Mucosa of descending colon (tissue), 3 donors: Measurements from ENCODE around the gene ODF2. TPM values are rescaled to one million over a fixed set of nuclear protein-coding genes. Genes with fewer than 3 reads are reported as not detected.
"Not testable (repeated sequence)": the region's sequence is repeated elsewhere in the genome, so short reads cannot be mapped to it uniquely, and the experiment has no call there.

Experiments
- ATAC-seq: fragments of 200-7000 bp; cut with Tn5 transposase; one replicate; pipeline ENCODE4 v1.9.1; 2020; ENCODE audit warnings: mild to moderate bottlenecking, moderate library complexity
- DNase-seq, 3 donors: peaks; one replicate each; pipeline ENCODE4 v3.0.0-alpha.2; 2020
- H3K36me3 ChIP-seq: fragments of 200-600 bp; one replicate; pipeline ENCODE4 v1.8.0; 2021; ENCODE audit warnings: low read depth, mild to moderate bottlenecking
- H3K4me1 ChIP-seq: fragments of 200-600 bp; one replicate; pipeline ENCODE4 v1.8.0; 2021; ENCODE audit warnings: low read depth, mild to moderate bottlenecking
- H3K4me3 ChIP-seq: fragments of 200-600 bp; one replicate; pipeline ENCODE4 v1.8.0; 2021; ENCODE audit warnings: mild to moderate bottlenecking
- H3K9me3 ChIP-seq: fragments of 200-600 bp; one replicate; pipeline ENCODE4 v1.8.0; 2021; ENCODE audit warnings: mild to moderate bottlenecking
- intact Hi-C, 2 donors: fragments of 100-400 bp; cut with DNase I in 1 of 2; cut with micrococcal nuclease in 1 of 2; formaldehyde crosslinking; loops; one replicate each; pipeline versions ENCODE4 v1.11.0 to v1.11.1; 2022; cut with DNase I, micrococcal nuclease
- total RNA-seq, 3 donors: library from RNA; stranded (reverse); fragmentation: NEBNext Ultra II Directional in 2 of 3; extraction: Animal tissue kit (Norgen Biotek cat#: 25700) in 2 of 3; gene quantifications; one replicate each; pipeline versions ENCODE4 v1.2.1 to v1.2.4, GENCODE V29; 2021 to 2023
- TF ChIP-seq, protein P1 (sequence below): fragments of 200-600 bp; IDR thresholded peaks from one replicate; pipeline ENCODE4 v1.8.0; 2022; ENCODE audit warnings: antibody characterized with exemption, mild to moderate bottlenecking
- donor health status: DM: no; HTN: no; CAD: no; lungs with moderate emphysema.
- donor health status: DM: no; HTN: no; CAD: no.
- donor health status: DM: no; HTN: yes; CAD: no.

Gene ODF2
- total RNA-seq, 3 donors from 2014 or later: 17.1 to 26.1 (median 19.4) TPM

DNA sequence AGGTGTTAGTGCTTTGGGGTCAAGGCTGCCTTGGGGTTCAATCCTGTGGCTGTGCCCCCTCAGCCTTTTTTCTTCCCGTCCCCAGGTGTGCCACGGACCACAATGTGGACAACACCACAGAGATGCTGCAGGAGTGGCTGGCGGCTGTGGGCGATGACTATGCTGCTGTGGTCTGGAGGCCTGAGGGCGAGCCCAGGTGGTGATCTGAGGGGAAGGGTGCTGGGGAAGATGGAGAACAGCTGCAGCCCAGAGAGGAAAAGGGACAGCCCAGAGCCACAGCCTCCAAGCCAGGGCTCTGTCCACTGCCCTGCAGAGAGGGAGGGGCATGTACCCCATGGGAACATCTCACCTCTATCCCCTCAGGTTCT is 33.0 kb upstream of the ODF2 start:
- Histone ChIP-seq H3K36me3 (no peaks in the 10 kb centered on the region), H3K4me1 (peaks cover 17% of the 10 kb centered on the region), H3K4me3 (no peak overlapping the region), H3K9me3 (no peaks in the 10 kb centered on the region)
- ATAC-seq: no peak
- no peak for DNase-seq
- TF ChIP-seq, protein P1, sequence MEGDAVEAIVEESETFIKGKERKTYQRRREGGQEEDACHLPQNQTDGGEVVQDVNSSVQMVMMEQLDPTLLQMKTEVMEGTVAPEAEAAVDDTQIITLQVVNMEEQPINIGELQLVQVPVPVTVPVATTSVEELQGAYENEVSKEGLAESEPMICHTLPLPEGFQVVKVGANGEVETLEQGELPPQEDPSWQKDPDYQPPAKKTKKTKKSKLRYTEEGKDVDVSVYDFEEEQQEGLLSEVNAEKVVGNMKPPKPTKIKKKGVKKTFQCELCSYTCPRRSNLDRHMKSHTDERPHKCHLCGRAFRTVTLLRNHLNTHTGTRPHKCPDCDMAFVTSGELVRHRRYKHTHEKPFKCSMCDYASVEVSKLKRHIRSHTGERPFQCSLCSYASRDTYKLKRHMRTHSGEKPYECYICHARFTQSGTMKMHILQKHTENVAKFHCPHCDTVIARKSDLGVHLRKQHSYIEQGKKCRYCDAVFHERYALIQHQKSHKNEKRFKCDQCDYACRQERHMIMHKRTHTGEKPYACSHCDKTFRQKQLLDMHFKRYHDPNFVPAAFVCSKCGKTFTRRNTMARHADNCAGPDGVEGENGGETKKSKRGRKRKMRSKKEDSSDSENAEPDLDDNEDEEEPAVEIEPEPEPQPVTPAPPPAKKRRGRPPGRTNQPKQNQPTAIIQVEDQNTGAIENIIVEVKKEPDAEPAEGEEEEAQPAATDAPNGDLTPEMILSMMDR: no peak
- intact Hi-C loops: no loop called here

DNA sequence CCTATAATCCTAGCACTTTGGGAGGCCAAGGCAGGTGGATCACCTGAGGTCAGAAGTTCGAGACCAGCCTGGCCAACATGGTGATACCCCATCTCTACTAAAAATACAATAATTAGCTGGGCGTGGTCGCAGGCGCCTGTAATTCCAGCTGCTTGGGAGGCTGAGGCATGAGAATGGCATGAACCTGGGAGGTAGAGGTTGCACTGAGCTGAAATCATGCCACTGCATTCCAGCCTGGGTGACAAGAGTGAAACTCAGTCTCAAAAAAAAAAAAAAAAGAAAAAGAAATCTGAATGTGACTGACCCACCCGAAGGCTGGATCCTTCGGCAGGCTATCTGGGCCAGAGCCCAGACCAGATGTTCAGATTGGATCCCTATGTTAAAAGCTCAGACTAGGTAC is 32.5 kb upstream of the ODF2 start:
- H3K36me3 ChIP-seq, intact Hi-C loops, H3K4me3 ChIP-seq, H3K9me3 ChIP-seq, DNase-seq, ATAC-seq: not testable (repeated sequence)
- peaks cover 17% of the 10 kb centered on the region for H3K4me1 ChIP-seq

DNA sequence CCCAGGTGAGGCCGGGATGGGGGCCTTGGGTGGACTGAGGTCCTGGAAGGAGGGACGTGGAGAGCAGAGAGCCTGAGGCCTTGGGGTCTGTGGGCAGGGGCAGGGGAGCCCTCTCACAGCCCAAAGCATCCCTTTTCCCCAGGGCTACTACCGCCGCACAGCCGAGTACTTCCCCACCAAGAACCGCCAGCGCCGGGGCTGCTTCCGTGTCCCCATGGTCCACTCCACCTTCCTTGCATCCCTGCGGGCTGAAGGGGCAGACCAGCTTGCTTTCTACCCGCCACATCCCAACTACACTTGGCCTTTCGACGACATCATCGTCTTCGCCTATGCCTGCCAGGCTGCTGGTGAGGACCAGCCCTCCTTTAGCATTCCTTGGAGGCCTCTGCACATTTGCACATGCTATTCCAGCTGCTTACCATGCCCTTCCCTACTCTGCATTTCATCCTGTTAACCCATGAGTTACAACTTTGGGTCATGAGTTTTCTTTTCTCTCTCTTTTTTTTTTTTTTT is 31.5 kb upstream of the ODF2 start:
- TF ChIP-seq, protein P1: no peak
- Histone ChIP-seq H3K9me3 (no peaks in the 10 kb centered on the region), H3K4me1 (peaks cover 14% of the 10 kb centered on the region), H3K36me3 (no peaks in the 10 kb centered on the region), H3K4me3 (no peak overlapping the region)
- intact Hi-C loops: no loop called here
- no peak for ATAC-seq
- no peak for DNase-seq

DNA sequence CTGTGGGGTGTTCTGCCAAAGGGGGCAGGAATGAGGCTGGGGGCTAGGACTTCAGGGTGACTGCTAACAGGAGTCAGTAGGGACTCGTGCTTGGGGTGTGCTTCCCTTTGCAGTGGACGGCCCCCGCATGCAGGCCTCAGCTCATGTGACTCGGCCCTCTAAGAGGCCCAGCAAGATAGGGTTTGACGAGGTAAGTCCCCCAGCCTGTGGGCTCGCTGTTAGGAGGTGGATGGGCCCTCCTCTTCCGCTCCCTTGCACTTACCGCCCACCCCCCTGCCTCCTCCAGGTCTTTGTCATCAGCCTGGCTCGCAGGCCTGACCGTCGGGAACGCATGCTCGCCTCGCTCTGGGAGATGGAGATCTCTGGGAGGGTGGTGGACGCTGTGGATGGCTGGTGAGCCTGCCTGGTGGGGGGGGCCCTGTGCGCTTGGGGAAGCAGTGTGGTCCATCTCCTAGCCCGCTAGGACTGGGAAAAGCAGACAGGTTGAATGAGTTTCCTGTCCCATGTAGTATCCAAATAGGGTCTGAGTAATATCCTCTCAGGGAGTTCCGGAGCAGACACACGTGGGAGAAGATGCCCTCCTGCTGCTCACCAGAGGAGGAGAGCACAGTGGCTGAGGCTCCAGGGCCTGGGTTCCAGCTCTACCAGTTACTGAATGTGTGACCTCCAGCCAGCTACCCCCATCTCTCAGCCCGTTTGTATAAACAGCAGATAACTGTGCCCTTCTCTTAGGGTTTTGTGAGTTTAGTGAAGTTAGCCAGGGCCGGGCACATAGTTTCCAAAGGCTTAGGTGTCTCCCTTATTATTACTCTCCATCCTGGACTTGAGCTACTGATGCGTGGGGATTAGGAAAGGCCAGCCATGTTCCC is 26.9 kb upstream of the ODF2 start:
- Histone ChIP-seq H3K9me3 (no peaks in the 10 kb centered on the region), H3K36me3 (no peaks in the 10 kb centered on the region), H3K4me1 (no peaks in the 10 kb centered on the region), H3K4me3 (no peak overlapping the region)
- ATAC-seq (no peak), DNase-seq (no peak)
- intact Hi-C loops: no loop called here
- TF ChIP-seq, protein P1: no peak

DNA sequence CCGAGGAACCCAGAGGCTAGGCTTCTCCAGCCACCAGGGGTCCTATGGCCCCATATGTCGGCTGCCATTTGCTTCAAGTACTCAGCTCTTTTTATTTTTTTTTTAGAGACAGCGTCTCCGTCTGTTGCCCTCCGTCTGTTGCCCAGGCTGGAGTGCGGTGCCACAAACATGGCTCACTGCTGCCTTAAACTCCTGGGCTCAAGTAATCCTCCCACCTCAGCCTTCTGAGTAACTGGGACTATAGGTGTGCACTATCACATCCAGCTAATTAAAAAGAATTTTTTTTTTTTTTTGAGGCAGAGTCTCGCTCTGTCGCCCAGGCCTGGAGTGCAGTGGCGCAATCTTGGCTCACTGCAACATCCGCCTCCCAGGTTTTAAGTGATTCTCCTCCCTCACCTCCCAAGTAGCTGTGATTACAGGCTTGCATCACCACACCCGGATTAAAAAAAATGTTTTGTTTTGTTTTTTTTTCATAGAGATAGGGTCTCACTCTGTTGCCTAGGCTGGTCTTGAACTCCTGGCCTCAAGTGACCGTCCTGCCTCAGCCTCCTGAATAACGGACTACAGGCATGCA is 26.2 kb upstream of the ODF2 start:
- no peak for ATAC-seq
- H3K4me1 ChIP-seq: no peaks in the 10 kb centered on the region
- H3K9me3 ChIP-seq: no peaks in the 10 kb centered on the region
- no peaks in the 10 kb centered on the region for H3K36me3 ChIP-seq
- TF ChIP-seq, protein P1: no peak
- no peak for DNase-seq
- no peak overlapping the region for H3K4me3 ChIP-seq
- intact Hi-C loops: no loop called here

DNA sequence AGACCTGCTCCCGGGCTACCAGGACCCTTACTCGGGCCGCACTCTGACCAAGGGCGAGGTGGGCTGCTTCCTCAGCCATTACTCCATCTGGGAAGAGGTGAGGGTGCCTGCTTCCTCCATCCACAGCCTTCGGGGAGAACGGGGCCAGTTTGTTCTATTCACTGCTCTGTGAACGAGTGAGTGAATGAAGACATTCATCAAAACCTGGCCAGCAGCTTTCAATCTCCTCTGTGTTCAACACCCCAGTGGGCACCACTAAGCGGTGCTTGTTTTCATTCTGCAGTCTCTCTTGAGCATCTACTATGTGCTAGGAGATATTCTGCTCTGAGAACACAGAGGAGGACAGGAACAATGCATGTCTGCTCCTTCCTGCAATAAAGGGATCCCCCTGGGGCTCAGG is 24.6 kb upstream of the ODF2 start:
- intact Hi-C loops: no loop called here
- Histone ChIP-seq H3K4me3 (no peak overlapping the region), H3K36me3 (no peaks in the 10 kb centered on the region), H3K4me1 (no peaks in the 10 kb centered on the region), H3K9me3 (no peaks in the 10 kb centered on the region)
- TF ChIP-seq, protein P1: no peak
- ATAC-seq: no peak
- no peak for DNase-seq
